KOPT-K1 (cell line): ENCODE measurements around the gene FKBP8.
"Not testable (repeated sequence)": the region's sequence is repeated elsewhere in the genome, so short reads cannot be mapped to it uniquely, and the experiment has no call there.

ENCODE experiments used
- H3K27ac ChIP-seq: fragments of 200-600 bp; sonication (generic); 2 replicates; pipeline ENCODE4 v1.5.1; 2016; ENCODE audit warnings: antibody characterized with exemption, mild to moderate bottlenecking, low read depth, low read length; ENCODE audit not compliant: poor library complexity, severe bottlenecking
- H3K36me3 ChIP-seq: fragments of 200-600 bp; sonication (generic); 2 replicates; pipeline ENCODE4 v1.5.1; 2017; ENCODE audit warnings: antibody characterized with exemption, mild to moderate bottlenecking, low read length, moderate library complexity; ENCODE audit not compliant: insufficient read depth
- H3K9me3 ChIP-seq: fragments of 200-600 bp; sonication (generic); 2 replicates; pipeline ENCODE4 v1.5.1; 2017; ENCODE audit warnings: antibody characterized with exemption, low read length, mild to moderate bottlenecking; ENCODE audit not compliant: insufficient read depth, poor library complexity, severe bottlenecking

FKBP8 gene

GRCh38 chr19:18542941-18543813 is at the start of gene FKBP8:
Gene FKBP8, minus strand, starts transcription at chr19:18543573. Its CDS starts 1,603 bp downstream, at chr19:18541970.
- Histone ChIP-seq H3K36me3 (peaks cover 34% of the 10 kb centered on the region), H3K27ac (peak within 1 kb of the TSS; percentile 66), H3K9me3 (no peaks in the 10 kb centered on the region)

GRCh38 chr19:18592732-18593131 is 49.4 kb upstream of the FKBP8 start:
- H3K36me3 ChIP-seq, H3K27ac ChIP-seq, H3K9me3 ChIP-seq: not testable (repeated sequence)

- peaks cover 8% of the 10 kb centered on the region; the same call in 1 of the 2 replicates for H3K36me3 ChIP-seq
- H3K27ac ChIP-seq = no peak overlapping the region
- no peaks in the 10 kb centered on the region for H3K9me3 ChIP-seq
These were observed 48.5 kb upstream of the FKBP8 start for GRCh38 chr19:18591735-18592385.

GRCh38 chr19:18590273-18591272 is 47.2 kb upstream of the FKBP8 start:
- H3K27ac ChIP-seq = no peak overlapping the region
- H3K9me3 ChIP-seq = no peaks in the 10 kb centered on the region
- H3K36me3 ChIP-seq = peaks cover 8% of the 10 kb centered on the region; the same call in 1 of the 2 replicates

- Histone ChIP-seq H3K36me3 (peaks cover 8% of the 10 kb centered on the region; the same call in 1 of the 2 replicates), H3K9me3 (no peaks in the 10 kb centered on the region), H3K27ac (peak overlapping the region; percentile 73)
These were observed 46.3 kb upstream of the FKBP8 start for GRCh38 chr19:18589380-18590272.

- no peaks in the 10 kb centered on the region for H3K9me3 ChIP-seq
- H3K36me3 ChIP-seq = peaks cover 8% of the 10 kb centered on the region; the same call in 1 of the 2 replicates
- peak within 1 kb of the TSS; percentile 73 for H3K27ac ChIP-seq
These were observed 45.4 kb upstream of the FKBP8 start, which contains the start of gene REX1BD for GRCh38 chr19:18588611-18589379. Gene REX1BD, plus strand, starts transcription at chr19:18588798. Its CDS starts 4 bp downstream, at chr19:18588802.

- Histone ChIP-seq H3K27ac (peak overlapping the region; percentile 73), H3K9me3 (no peaks in the 10 kb centered on the region), H3K36me3 (peaks cover 8% of the 10 kb centered on the region; the same call in 1 of the 2 replicates)
These were observed 44.7 kb upstream of the FKBP8 start for GRCh38 chr19:18587962-18588610.

GRCh38 chr19:18587561-18587960 is 44.2 kb upstream of the FKBP8 start:
- H3K36me3 ChIP-seq = peaks cover 8% of the 10 kb centered on the region; the same call in 1 of the 2 replicates
- H3K27ac ChIP-seq = peak overlapping the region; percentile 73
- H3K9me3 ChIP-seq = no peaks in the 10 kb centered on the region

GRCh38 chr19:18586306-18586705 is 42.9 kb upstream of the FKBP8 start:
- Histone ChIP-seq H3K27ac (no peak overlapping the region), H3K9me3 (no peaks in the 10 kb centered on the region), H3K36me3 (peaks cover 7% of the 10 kb centered on the region; the same call in 1 of the 2 replicates)

GRCh38 chr19:18580311-18580710 is 36.9 kb upstream of the FKBP8 start:
- Histone ChIP-seq H3K36me3 (peaks cover 34% of the 10 kb centered on the region), H3K9me3 (no peaks in the 10 kb centered on the region), H3K27ac (no peak overlapping the region)

GRCh38 chr19:18577365-18577914 is 34.1 kb upstream of the FKBP8 start:
- Histone ChIP-seq H3K27ac (no peak overlapping the region), H3K36me3 (peaks cover 60% of the 10 kb centered on the region), H3K9me3 (no peaks in the 10 kb centered on the region)

GRCh38 chr19:18576383-18576782 is 33.0 kb upstream of the FKBP8 start:
- Histone ChIP-seq H3K9me3 (no peaks in the 10 kb centered on the region), H3K27ac (no peak overlapping the region), H3K36me3 (peaks cover 60% of the 10 kb centered on the region)
